T-cell (primary cell): ENCODE data around the gene PRR5L. TPM values are rescaled to one million over a fixed set of nuclear protein-coding genes. Genes with fewer than 3 reads are reported as not detected.
A peak's percentile ranks its signal among the peaks of the same experiment; 100 is the strongest.

ENCODE experiments used
- ATAC-seq, 4 experiments: fragments of 200-7000 bp in 3 of 4; fragments of 150-1000 bp in 1 of 4; cut with Tn5 transposase; replicated peaks in 1 of 4; 1 replicate in 3 of 4; 2 replicates in 1 of 4; pipeline ENCODE4 v1.10.0; 2021; ENCODE audit warnings: moderate library complexity in 3 of 4, mild to moderate bottlenecking in 2 of 4, moderate number of reproducible peaks in 1 of 4
- CTCF ChIA-PET, 2 donors: fragments of 300-600 bp; sonication (Branson Sonifier 250); formaldehyde crosslinking; loops; one replicate each; lab custom pipeline; 2022; ENCODE audit warnings: antibody characterized with exemption in 2 of 2; lab: Charles Lee
- POLR2A ChIA-PET, 2 donors: fragments of 300-600 bp; sonication (Branson Sonifier 250); formaldehyde crosslinking; loops; one replicate each; lab custom pipeline; 2022; ENCODE audit warnings: antibody characterized with exemption in 2 of 2; lab: Charles Lee
- DNase-seq, 35 experiments: peaks; one replicate each; pipeline versions ENCODE4 v3.0.0 to v3.0.0-alpha.2; 2013 to 2023
- H3K27ac ChIP-seq: one replicate; pipeline ENCODE4 v1.5.1; 2013; ENCODE audit warnings: low read length
- H3K27me3 ChIP-seq, 2 experiments: replicated peaks in 1 of 2; 1 replicate in 1 of 2; 2 replicates in 1 of 2; pipeline versions ENCODE4 v1.6.1 to v1.7.0; 2013; ENCODE audit warnings: low read length in 1 of 2, mixed read lengths in 1 of 2; ENCODE audit not compliant: control insufficient read depth in 2 of 2, insufficient read depth in 2 of 2; ENCODE audit errors: extremely low read depth in 1 of 2
- H3K36me3 ChIP-seq, 2 donors: 1 replicate in 1 of 2; 2 replicates in 1 of 2; pipeline versions ENCODE4 v1.6.1 to v1.7.0; 2013; ENCODE audit warnings: low read length in 1 of 2; ENCODE audit not compliant: control insufficient read depth in 2 of 2, insufficient read depth in 1 of 2; ENCODE audit errors: extremely low read depth in 1 of 2
- H3K4me1 ChIP-seq, 2 experiments: 1 replicate in 1 of 2; 2 replicates in 1 of 2; pipeline versions ENCODE4 v1.6.1 to v1.7.0; 2013; ENCODE audit warnings: low read length in 2 of 2, mixed read lengths in 1 of 2; ENCODE audit not compliant: insufficient read depth in 2 of 2, control insufficient read depth in 1 of 2; ENCODE audit errors: extremely low read depth in 1 of 2
- H3K4me3 ChIP-seq, 2 donors: 1 replicate in 1 of 2; 2 replicates in 1 of 2; pipeline versions ENCODE4 v1.5.1 to v1.7.0; 2013; ENCODE audit warnings: mild to moderate bottlenecking in 2 of 2, low read length in 1 of 2, moderate library complexity in 1 of 2; ENCODE audit not compliant: control insufficient read depth in 1 of 2; ENCODE audit errors: extremely low read depth in 1 of 2
- H3K9me3 ChIP-seq: 2 replicates; pipeline ENCODE4 v1.7.0; 2013
- H3K27ac Mint-ChIP-seq, 2 donors: one replicate each; pipeline ENCODE4 v1.8.0; 2020 to 2021; ENCODE audit warnings: mild to moderate bottlenecking in 2 of 2, mixed read lengths in 2 of 2
- H3K27me3 Mint-ChIP-seq, 2 donors: one replicate each; pipeline ENCODE4 v1.8.0; 2021 to 2022; ENCODE audit warnings: mixed read lengths in 2 of 2
- H3K36me3 Mint-ChIP-seq: one replicate; pipeline ENCODE4 v1.8.0; 2021; ENCODE audit warnings: mixed read lengths
- H3K4me1 Mint-ChIP-seq, 3 donors: one replicate each; pipeline ENCODE4 v1.8.0; 2020 to 2022; ENCODE audit warnings: mixed read lengths in 3 of 3, mild to moderate bottlenecking in 1 of 3
- H3K4me3 Mint-ChIP-seq, 3 donors: one replicate each; pipeline ENCODE4 v1.8.0; 2020 to 2022; ENCODE audit warnings: mild to moderate bottlenecking in 3 of 3, mixed read lengths in 3 of 3, moderate library complexity in 3 of 3
- H3K9me3 Mint-ChIP-seq, 3 donors: one replicate each; pipeline ENCODE4 v1.8.0; 2020 to 2022; ENCODE audit warnings: mixed read lengths in 3 of 3
- WGBS: methylation state at CpG from one replicate; pipeline ENCODE4 v1.1.5; 2013; ENCODE audit warnings: missing lambda C conversion rate; ENCODE audit not compliant: insufficient coverage; 5-methylcytosine and 5-hydroxymethylcytosine counted together
- total RNA-seq, 35 experiments: library from RNA in 6 of 35; stranded (reverse) in 6 of 35; fragments of 120-200 nt in 1 of 35; gene quantifications; one replicate each; pipeline versions ENCODE4 v1.2.1 to v1.2.4 and lab custom pipeline; 2013 to 2026

The PRR5L gene
- total RNA-seq, 5 donors from 2014 or later (not counting 1 experiment from before 2014, with no cell fraction given): 22.3 to 64.0 (median 31.3) TPM

GRCh38 chr11:36394056-36394455 lies 98.0 kb downstream of the PRR5L start:
- POLR2A ChIA-PET: interaction anchor here in 1 of 2 donors (0.9 kb wide), 1 partner anchor 13 kb away, joined by 6 read pairs; no protein-coding TSS in a partner anchor
- Histone ChIP-seq H3K27ac (no peak overlapping the region), H3K9me3 (no peaks in the 10 kb centered on the region), H3K4me1 (peaks cover 0 to 45% of the 10 kb centered on the region in 2 experiments), H3K36me3 (peaks cover 0 to 31% of the 10 kb centered on the region in 2 donors), H3K27me3 (peaks cover 0 to 6% of the 10 kb centered on the region in 2 experiments), H3K4me3 (no peak overlapping the region)
- Mint-ChIP-seq H3K36me3 (no peaks in the 10 kb centered on the region), H3K27ac (no peak overlapping the region), H3K4me3 (no peak overlapping the region), H3K9me3 (no peaks in the 10 kb centered on the region), H3K27me3 (peaks cover 0 to 1% of the 10 kb centered on the region in 2 donors), H3K4me1 (peaks cover 25 to 57% (median 33%) of the 10 kb centered on the region in 3 donors)
- ATAC-seq (peak in 3 of 4 experiments; percentile 36 to 64 (median 55)), DNase-seq (peak in 1 of 35 experiments; percentile 43)
- CTCF ChIA-PET: interaction anchor here in 1 of 2 donors (1.2 kb wide), 1 partner anchor 13 kb away, joined by 3 read pairs; no protein-coding TSS in a partner anchor
- 0% methylated on average over 1 of the region's 2 CpGs for WGBS

- H3K27ac ChIP-seq: no peak overlapping the region
- no CpG with 5 or more reads among the region's 3 CpGs for WGBS
- H3K4me1 Mint-ChIP-seq: peaks cover 27 to 58% (median 31%) of the 10 kb centered on the region in 3 donors
Observed at GRCh38 chr11:36394926-36395325, 98.8 kb downstream of the PRR5L start.

DNA sequence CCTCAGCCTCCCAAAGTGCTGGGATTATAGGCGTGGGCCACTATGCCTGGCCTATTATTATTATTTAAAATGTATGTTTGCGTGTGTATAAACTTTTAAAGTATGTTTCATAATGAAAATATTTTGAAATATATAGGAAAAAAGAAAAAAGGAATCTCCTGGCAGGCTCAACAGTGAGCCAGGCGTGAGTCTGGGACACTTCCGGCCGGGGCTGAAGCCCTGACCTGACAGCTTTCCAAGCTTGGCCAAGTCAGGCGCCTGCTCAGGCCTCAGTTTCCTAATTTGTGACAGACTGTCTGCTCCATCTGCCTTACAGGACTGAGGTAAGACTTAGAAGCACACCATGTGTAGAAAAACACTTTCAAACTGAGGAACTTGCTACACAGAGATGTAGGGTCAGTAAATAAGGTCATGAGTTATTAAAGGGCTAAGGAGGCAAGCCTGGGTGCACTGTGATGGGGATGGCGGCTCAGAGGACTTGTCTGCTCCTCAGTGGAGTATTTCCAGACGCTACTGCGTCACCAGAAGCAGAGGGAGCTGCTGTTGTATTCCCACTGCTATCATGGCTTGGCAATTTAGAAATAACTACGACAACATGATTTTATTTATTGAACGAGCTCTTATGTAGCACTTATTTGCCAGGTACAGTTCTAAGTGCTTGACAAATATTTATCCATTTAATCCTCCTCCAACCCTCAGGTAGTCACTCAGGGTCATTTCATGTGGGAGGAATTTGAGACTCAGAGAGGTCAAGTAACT lies 100.1 kb downstream of the PRR5L start:
- Histone ChIP-seq H3K27me3 (peaks cover 0 to 9% of the 10 kb centered on the region in 2 experiments), H3K27ac (no peak overlapping the region), H3K9me3 (no peaks in the 10 kb centered on the region), H3K4me3 (no peak overlapping the region), H3K4me1 (peaks cover 0 to 55% of the 10 kb centered on the region in 2 experiments), H3K36me3 (peaks cover 0 to 48% of the 10 kb centered on the region in 2 donors)
- Mint-ChIP-seq H3K36me3 (peaks cover 14% of the 10 kb centered on the region), H3K4me1 (peaks cover 37 to 58% (median 39%) of the 10 kb centered on the region in 3 donors), H3K27ac (no peak overlapping the region), H3K4me3 (no peak overlapping the region), H3K27me3 (peaks cover 0 to 1% of the 10 kb centered on the region in 2 donors), H3K9me3 (no peaks in the 10 kb centered on the region)
- 97% methylated on average over 8 of the region's 11 CpGs for WGBS
- ATAC-seq (no peak), DNase-seq (no peak)
- ChIA-PET POLR2A (no interaction called here), CTCF (no interaction called here)

More at GRCh38 chr11:36394926-36395325, 98.8 kb downstream of the PRR5L start:
- no peak for ATAC-seq
- H3K36me3 Mint-ChIP-seq: peaks cover 3% of the 10 kb centered on the region
- H3K4me1 ChIP-seq: peaks cover 0 to 50% of the 10 kb centered on the region in 2 experiments
- peaks cover 0 to 38% of the 10 kb centered on the region in 2 donors for H3K36me3 ChIP-seq
- ChIA-PET POLR2A (interaction anchor here in 1 of 2 donors (0.5 to 0.9 kb wide), 3 partner anchors 14 to 60 kb away, joined by 4 to 6 read pairs (median 4); no protein-coding TSS in a partner anchor), CTCF (interaction anchor here (0.5 to 1.2 kb wide), 3 partner anchors 12 to 552 kb away, joined by 3 to 5 read pairs (median 3); no protein-coding TSS in a partner anchor)
- no peaks in the 10 kb centered on the region for H3K9me3 ChIP-seq
- peaks cover 0 to 1% of the 10 kb centered on the region in 2 donors for H3K27me3 Mint-ChIP-seq
- H3K9me3 Mint-ChIP-seq: no peaks in the 10 kb centered on the region
- H3K4me3 ChIP-seq: no peak overlapping the region
- DNase-seq: no peak
- no peak overlapping the region for H3K27ac Mint-ChIP-seq
- peaks cover 0 to 6% of the 10 kb centered on the region in 2 experiments for H3K27me3 ChIP-seq
- H3K4me3 Mint-ChIP-seq: no peak overlapping the region

DNA sequence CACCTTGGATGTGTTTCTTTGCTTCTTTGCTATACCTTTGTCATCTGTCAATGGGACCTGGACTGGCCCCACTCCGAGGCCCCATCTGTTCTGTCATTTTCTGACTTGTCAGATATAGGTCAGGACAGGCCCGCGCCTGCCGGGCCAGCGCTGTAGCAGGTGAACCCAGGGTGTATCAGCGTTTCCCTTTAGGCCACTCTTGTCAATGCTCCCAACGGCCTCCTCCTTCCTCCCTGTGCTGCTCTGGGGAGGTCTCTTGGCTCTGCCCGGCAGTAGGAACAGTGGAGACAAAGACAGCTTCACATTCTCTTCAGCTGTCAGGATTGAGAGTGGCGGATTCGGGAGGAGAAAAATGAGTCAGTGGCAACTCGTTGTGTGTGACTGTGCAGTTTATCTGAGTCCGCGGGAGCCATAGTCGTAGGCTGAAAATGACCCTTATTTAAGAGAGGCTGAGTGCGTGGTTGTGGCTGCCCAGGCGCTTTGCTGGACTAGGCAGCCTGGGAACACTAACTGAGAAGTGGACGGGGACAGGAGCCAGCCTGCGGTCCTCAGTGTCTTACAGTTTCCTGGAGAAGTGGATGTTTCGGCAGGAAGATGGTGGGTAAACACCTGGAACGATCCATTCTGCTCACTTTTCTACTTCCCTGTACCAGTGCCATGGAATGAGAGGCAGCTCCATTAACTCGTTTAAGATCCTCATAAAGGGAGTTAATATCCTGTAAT lies 102.3 kb downstream of the PRR5L start:
- ChIA-PET CTCF (interaction anchor here in 1 of 2 donors (0.7 kb wide), 1 partner anchor 99 kb away, joined by 4 read pairs; no protein-coding TSS in a partner anchor), POLR2A (no interaction called here)
- H3K9me3 ChIP-seq: no peaks in the 10 kb centered on the region
- no peak overlapping the region for H3K4me3 ChIP-seq
- H3K27me3 ChIP-seq: peaks cover 0 to 9% of the 10 kb centered on the region in 2 experiments
- H3K27ac ChIP-seq: peak overlapping the region; percentile 0
- H3K36me3 ChIP-seq: peaks cover 0 to 66% of the 10 kb centered on the region in 2 donors
- DNase-seq: no peak
- H3K27ac Mint-ChIP-seq: no peak overlapping the region
- H3K36me3 Mint-ChIP-seq: peaks cover 15% of the 10 kb centered on the region
- no peaks in the 10 kb centered on the region for H3K9me3 Mint-ChIP-seq
- no peak for ATAC-seq
- WGBS: 95% methylated on average over 15 of the region's 21 CpGs
- H3K4me1 ChIP-seq: peaks cover 0 to 54% of the 10 kb centered on the region in 2 experiments
- no peaks in the 10 kb centered on the region for H3K27me3 Mint-ChIP-seq
- peaks cover 26 to 47% (median 28%) of the 10 kb centered on the region in 3 donors for H3K4me1 Mint-ChIP-seq
- no peak overlapping the region for H3K4me3 Mint-ChIP-seq

DNA sequence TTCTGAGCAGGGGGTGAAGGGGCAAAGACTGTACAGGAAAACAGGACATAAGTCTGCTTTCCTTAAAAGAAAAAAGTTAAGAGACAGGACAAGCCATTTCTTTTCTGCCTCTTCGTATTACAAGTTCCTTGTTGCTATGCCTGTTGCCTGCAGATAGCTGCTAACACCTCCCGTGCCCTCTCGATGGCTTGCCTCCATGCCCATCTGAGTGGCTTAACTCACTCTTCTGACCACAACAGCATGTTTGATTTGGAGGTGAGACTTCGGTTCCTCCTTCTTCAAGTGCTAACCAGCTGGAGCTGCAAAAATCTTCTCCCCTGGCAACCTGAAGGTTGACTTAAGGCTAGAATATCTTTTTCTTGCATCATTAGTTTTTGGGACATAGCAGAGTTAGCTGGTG lies 103.1 kb downstream of the PRR5L start:
- no peak overlapping the region for H3K4me3 Mint-ChIP-seq
- POLR2A ChIA-PET: no interaction called here
- H3K27ac ChIP-seq: peak overlapping the region; percentile 0
- peaks cover 20 to 42% (median 22%) of the 10 kb centered on the region in 3 donors for H3K4me1 Mint-ChIP-seq
- H3K4me1 ChIP-seq: peaks cover 0 to 47% of the 10 kb centered on the region in 2 experiments
- DNase-seq: no peak
- no peak for ATAC-seq
- peak overlapping the region; percentile 25 to 57 for H3K27ac Mint-ChIP-seq
- peaks cover 0 to 9% of the 10 kb centered on the region in 2 experiments for H3K27me3 ChIP-seq
- peaks cover 18% of the 10 kb centered on the region for H3K36me3 Mint-ChIP-seq
- H3K27me3 Mint-ChIP-seq: no peaks in the 10 kb centered on the region
- H3K9me3 Mint-ChIP-seq: no peaks in the 10 kb centered on the region
- no peak overlapping the region for H3K4me3 ChIP-seq
- H3K9me3 ChIP-seq: no peaks in the 10 kb centered on the region
- H3K36me3 ChIP-seq: peaks cover 0 to 67% of the 10 kb centered on the region in 2 donors
- CTCF ChIA-PET: no interaction called here
- 100% methylated on average over 1 of the region's 4 CpGs for WGBS

GRCh38 chr11:36399745-36400144 lies 103.7 kb downstream of the PRR5L start:
- Histone ChIP-seq H3K27me3 (peaks cover 0 to 9% of the 10 kb centered on the region in 2 experiments), H3K36me3 (peaks cover 0 to 66% of the 10 kb centered on the region in 2 donors), H3K9me3 (no peaks in the 10 kb centered on the region), H3K4me3 (no peak overlapping the region), H3K27ac (no peak overlapping the region), H3K4me1 (peaks cover 0 to 42% of the 10 kb centered on the region in 2 experiments)
- ChIA-PET CTCF (no interaction called here), POLR2A (no interaction called here)
- 83% methylated on average over 2 of the region's 5 CpGs for WGBS
- H3K27ac Mint-ChIP-seq: peak overlapping the region; percentile 25 to 55
- peaks cover 15 to 36% (median 18%) of the 10 kb centered on the region in 3 donors for H3K4me1 Mint-ChIP-seq
- DNase-seq (no peak), ATAC-seq (no peak)
- H3K4me3 Mint-ChIP-seq: no peak overlapping the region
- no peaks in the 10 kb centered on the region for H3K9me3 Mint-ChIP-seq
- H3K36me3 Mint-ChIP-seq: peaks cover 18% of the 10 kb centered on the region
- no peaks in the 10 kb centered on the region for H3K27me3 Mint-ChIP-seq
